HepG2 (cell line): ENCODE results near the gene SETD7. TPM values are rescaled to one million over a fixed set of nuclear protein-coding genes. Genes with fewer than 3 reads are reported as not detected.

Experiments
- ADNP ChIP-seq: sonication (generic); formaldehyde crosslinking; IDR thresholded peaks from 2 replicates; pipeline ENCODE4 v1.4.0; 2020; ENCODE audit warnings: missing genetic modification reagents
- CCAR2 ChIP-seq: fragments of 200-400 bp; formaldehyde crosslinking; optimal IDR thresholded peaks from 2 replicates; pipeline ENCODE3; 2018; ENCODE audit warnings: low read depth, mild to moderate bottlenecking, low read length, moderate library complexity
- HNF1B ChIP-seq: sonication (generic); formaldehyde crosslinking; IDR thresholded peaks from 2 replicates; pipeline ENCODE4 v1.5.1; 2020; ENCODE audit warnings: mild to moderate bottlenecking, moderate library complexity, missing genetic modification reagents
- KDM5B ChIP-seq: sonication (generic); formaldehyde crosslinking; IDR thresholded peaks from 2 replicates; pipeline ENCODE4 v1.4.0; 2020; ENCODE audit warnings: missing genetic modification reagents, mild to moderate bottlenecking, borderline replicate concordance
- MTF2 ChIP-seq: sonication (generic); formaldehyde crosslinking; IDR thresholded peaks from 2 replicates; pipeline ENCODE4 v1.5.0; 2020; ENCODE audit warnings: missing genetic modification reagents, borderline replicate concordance
- MXD4 ChIP-seq: IDR thresholded peaks from 2 replicates; pipeline ENCODE4 v1.6.1; 2016; ENCODE audit warnings: mild to moderate bottlenecking, missing biosample characterization, missing genetic modification reagents
- MYC ChIP-seq: sonication (generic); formaldehyde crosslinking; IDR thresholded peaks from 2 replicates; pipeline ENCODE4 v1.9.0; 2021; ENCODE audit warnings: missing genetic modification reagents, borderline replicate concordance
- SNAPC4 ChIP-seq: sonication (generic); formaldehyde crosslinking; IDR thresholded peaks from 2 replicates; pipeline ENCODE4 v1.4.0; 2020; ENCODE audit warnings: mild to moderate bottlenecking, missing genetic modification reagents
- SUZ12 ChIP-seq: fragments of 150-350 bp; IDR thresholded peaks from 2 replicates; pipeline ENCODE4 v1.6.1; 2014; ENCODE audit warnings: low read depth, low read length
- TBL1XR1 ChIP-seq: fragments of 150-350 bp; IDR thresholded peaks from 2 replicates; pipeline ENCODE4 v1.6.1; 2014; ENCODE audit warnings: borderline replicate concordance, low read length; ENCODE audit not compliant: partially characterized antibody
- YEATS4 ChIP-seq: sonication (generic); formaldehyde crosslinking; IDR thresholded peaks from 2 replicates; pipeline ENCODE4 v1.4.0; 2020; ENCODE audit warnings: missing genetic modification reagents, borderline replicate concordance
- YY1 ChIP-seq: IDR thresholded peaks from 2 replicates; pipeline ENCODE4 v1.6.1; 2011; ENCODE audit warnings: low read length, low read depth, moderate library complexity, mild to moderate bottlenecking; ENCODE audit not compliant: insufficient read depth, insufficient replicate concordance
- ZFP36L2 ChIP-seq: sonication (generic); formaldehyde crosslinking; IDR thresholded peaks from 2 replicates; pipeline ENCODE4 v1.4.0; 2020; ENCODE audit warnings: missing genetic modification reagents
- ZNF317 ChIP-seq: sonication (generic); formaldehyde crosslinking; IDR thresholded peaks from 2 replicates; pipeline ENCODE4 v1.5.0; 2020; ENCODE audit warnings: mild to moderate bottlenecking, missing genetic modification reagents
- ZNF687 ChIP-seq: sonication (generic); formaldehyde crosslinking; IDR thresholded peaks from 2 replicates; pipeline ENCODE4 v1.5.1; 2020; ENCODE audit warnings: mild to moderate bottlenecking, missing genetic modification reagents, moderate library complexity
- ZNF691 ChIP-seq: sonication (generic); formaldehyde crosslinking; IDR thresholded peaks from 2 replicates; pipeline ENCODE4 v1.4.0; 2020; ENCODE audit warnings: missing genetic modification reagents, low read depth, mild to moderate bottlenecking, borderline replicate concordance
- ZNF777 ChIP-seq: sonication (generic); formaldehyde crosslinking; IDR thresholded peaks from 2 replicates; pipeline ENCODE4 v1.4.0; 2020; ENCODE audit warnings: missing genetic modification reagents
- polyA plus RNA-seq, 8 experiments: library from polyadenylated mRNA; depleted of rRNA in 3 of 8; stranded (reverse) in 7 of 8; unstranded in 1 of 8; fragments of >200 nt; fragmentation: Illumina TruSeq in 4 of 8; extraction: Trizol in 4 of 8; gene quantifications; 2 replicates each; pipeline versions ENCODE4 v1.2.1 to v1.2.3, GENCODE V29; 2011 to 2016; ENCODE audit warnings: low read depth in 4 of 8, missing spikeins in 1 of 8, mixed read lengths in 1 of 8; ENCODE audit not compliant: insufficient read depth in 1 of 8
- total RNA-seq, 5 experiments: library from RNA; depleted of rRNA; stranded (reverse); fragments of >200 nt; fragmentation: Illumina TruSeq; extraction: Trizol; gene quantifications; 2 replicates each; pipeline ENCODE4 v1.2.3, GENCODE V29; 2016; ENCODE audit warnings: low read depth in 1 of 5

The SETD7 gene
- total and polyA plus RNA-seq, 2 of the 13 experiments (the other 11 are each of a cell fraction or from before 2014, with no cell fraction given): 0.08 to 0.22 TPM

GRCh38 chr4:139556724-139557555 lies 921 bp upstream of the SETD7 start (continued):
- TF ChIP-seq ZNF687 (CRISPR knock-in tag) (peak; percentile 44; the same call in 1 of the 2 replicates), MTF2 (no peak; the same call in 1 of the 2 replicates), CCAR2 (no peak), YEATS4 (CRISPR knock-in tag) (no peak), MXD4 (CRISPR knock-in tag) (no peak), KDM5B (CRISPR knock-in tag) (no peak), MYC (no peak), HNF1B (CRISPR knock-in tag) (no peak), ZNF317 (CRISPR knock-in tag) (no peak), ZNF777 (CRISPR knock-in tag) (peak; percentile 60; the same call in 1 of the 2 replicates), SUZ12 (no peak), YY1 (no peak), SNAPC4 (CRISPR knock-in tag) (no peak), ADNP (CRISPR knock-in tag) (no peak), ZFP36L2 (no peak), TBL1XR1 (no peak), ZNF691 (CRISPR knock-in tag) (no peak)
